Retina (tissue), 1 donor: ENCODE data around the gene ZNF630.
"Not testable (repeated sequence)": the region's sequence is repeated elsewhere in the genome, so short reads cannot be mapped to it uniquely, and the experiment has no call there.

ENCODE experiments used
- DNase-seq: peaks from one replicate; pipeline ENCODE4 v3.0.0-alpha.2; 2016

The ZNF630 gene

DNA sequence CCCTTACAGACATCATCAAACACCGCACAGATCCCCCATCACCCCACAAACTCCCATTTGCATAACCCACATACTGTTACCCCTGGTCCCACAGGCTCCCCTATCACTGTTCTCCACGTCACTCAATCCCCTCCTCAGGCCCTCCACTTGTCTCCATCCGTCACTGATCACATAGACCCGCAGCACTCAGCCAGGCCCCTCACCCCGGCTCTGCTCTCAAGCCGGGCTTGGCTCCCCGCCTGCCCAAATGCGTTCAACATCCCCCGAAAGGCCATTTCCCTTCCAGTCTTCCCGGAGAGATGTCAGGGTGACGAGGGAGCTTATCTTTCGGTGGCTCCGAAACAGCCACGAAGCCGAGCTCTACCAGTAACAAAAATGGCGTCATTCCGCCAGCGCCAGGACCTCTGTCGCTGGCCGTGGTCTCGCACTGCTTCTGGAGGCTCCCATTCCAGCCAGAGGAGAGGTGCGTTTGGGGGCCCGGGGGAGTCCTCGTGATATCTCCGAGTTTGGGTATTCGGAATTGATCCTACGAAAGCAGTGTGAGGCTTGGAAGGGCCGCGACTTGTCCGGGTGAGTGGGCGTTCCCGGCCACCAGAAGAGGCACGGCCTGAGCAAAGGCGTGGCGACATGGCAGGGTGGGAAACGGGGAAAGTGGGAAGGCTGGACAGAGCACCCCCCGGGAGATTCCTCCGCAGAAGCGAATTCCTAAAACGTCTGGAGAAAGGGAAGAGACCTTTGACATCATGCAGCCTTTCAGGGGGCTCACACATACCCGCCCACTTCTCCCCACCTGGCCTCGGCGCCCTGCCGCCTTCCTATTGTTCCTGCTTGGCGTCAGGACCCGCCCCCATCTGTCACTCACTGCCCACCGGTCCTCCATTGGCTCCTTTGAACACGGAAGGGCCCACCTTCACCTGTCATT lies at the start of gene ZNF630:
TSS of gene ZNF630 (minus strand) at position 577 of the 922 bp plus-strand sequence. CDS start 4,754 bp downstream, outside the sequence.
- peak; percentile 93 for DNase-seq

DNA sequence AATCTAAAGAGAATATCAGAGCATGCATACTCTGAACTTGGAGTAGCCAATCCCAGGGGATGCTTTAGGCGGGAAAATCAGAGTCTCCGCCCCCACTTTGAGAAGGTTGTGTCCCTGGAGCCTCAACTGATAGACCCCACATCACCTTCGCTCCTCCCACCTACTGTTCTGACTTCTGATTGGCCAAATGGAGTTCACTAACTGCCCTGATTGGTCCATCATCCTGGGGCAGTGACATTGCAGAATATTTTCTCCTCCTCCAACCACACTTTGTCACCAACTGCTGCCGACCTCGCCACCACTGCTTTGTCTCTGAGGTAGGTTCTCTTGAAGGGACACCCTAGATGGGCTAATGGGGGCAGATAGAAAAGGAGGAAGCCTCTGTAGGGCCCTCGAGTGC lies 36.3 kb upstream of the ZNF630 start:
- no peak for DNase-seq

DNA sequence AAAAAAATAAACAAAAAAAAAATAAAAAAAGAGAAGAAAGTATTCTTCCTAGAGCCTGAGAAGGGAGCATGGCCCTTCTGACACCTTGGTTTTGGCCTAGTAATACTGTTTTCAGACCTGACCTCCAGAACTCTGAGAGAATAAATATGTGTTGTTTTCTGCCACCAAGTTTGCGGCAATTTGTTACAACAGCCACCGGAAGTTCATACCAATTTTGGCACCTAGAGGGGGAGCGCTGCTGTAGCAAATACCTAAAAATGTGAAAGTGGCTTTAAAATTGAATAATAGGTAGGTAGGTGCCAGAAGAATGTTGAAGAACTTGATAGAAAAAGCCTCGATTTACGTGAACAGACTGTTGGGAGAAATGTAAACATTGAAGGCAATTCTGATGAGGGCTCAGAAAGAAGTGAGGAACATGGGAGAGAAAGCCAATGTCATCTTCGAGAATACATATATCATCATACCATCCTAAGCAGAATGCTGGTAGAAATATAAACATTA lies 31.5 kb upstream of the ZNF630 start:
- no peak for DNase-seq

DNA sequence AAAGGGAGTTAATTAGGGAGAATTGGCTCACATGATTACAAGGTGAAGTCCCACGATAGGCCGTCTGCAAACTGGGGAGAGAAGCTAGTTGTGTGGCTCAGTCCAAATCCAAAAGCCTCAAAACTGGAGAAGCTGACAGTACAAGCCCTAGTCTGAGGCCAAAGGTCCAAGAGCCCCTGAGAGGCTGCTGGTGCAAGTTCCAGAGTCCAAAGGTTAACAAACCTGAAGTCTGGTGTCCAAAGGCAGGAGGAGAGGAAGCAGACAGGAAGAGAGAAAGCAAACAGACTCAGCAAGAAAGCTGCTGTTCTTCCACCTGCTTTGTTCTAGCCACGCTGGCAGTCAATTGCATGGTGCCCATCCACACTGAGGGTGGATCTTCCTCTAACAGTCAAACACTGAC lies 30.0 kb upstream of the ZNF630 start:
- DNase-seq, result no peak

DNA sequence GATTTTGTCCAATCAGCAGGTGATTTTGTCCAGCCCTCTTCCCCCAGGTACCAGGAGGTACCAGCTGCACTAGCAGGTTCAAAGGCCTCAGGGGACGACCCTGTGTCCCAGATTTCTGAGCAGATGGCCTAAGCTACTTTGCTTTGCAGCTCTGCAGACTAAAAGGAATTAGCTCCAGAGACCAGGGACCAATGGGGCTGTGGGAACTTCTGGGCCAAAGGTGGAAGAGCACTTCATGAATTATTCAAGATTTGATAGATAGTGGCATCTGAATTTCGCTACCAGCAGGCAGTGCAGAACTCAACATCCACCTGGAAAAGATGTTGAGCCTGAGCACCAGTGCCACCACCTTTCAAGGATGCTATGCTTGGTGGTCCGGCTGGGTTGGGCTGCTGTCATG lies 21.1 kb upstream of the ZNF630 start:
- DNase-seq, result not testable (repeated sequence)

DNA sequence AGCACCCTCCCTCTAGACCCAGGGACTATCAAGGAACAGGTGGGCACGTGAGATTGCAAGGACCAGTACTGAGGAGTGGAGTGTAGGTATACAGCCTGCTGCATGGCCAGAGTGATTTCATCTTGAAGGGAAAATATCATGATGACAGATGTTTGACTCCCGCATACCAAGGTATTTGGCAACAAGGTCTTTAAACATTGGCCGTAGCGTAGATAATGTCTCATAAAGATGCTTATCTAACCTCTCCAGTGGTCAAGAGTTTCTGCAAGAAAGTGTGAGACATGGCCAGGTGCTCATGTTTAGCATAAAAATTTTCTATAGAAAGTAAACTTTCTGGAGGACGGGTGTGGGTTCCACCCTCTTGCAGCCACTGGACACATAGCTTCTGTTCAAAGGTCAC lies 18.7 kb upstream of the ZNF630 start:
- no peak for DNase-seq

DNA sequence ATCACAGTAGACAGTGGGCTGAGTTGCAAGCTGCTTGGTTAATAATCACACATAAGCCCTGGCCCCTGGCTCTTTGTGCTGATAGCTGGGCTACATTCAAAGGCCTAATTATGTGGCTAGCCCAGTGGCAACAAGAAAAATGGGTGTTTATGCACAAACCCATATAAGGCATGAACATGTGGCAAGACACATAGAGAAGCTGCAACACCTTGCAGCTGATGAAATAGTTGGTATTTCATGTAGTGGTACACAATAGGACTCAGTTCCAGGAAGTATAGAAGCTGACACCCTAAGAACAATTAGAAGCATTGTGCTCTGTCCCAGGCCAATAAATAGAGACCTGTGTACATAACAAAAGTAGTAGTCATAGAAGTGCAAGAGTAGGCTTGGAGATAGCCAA lies 14.6 kb upstream of the ZNF630 start:
- no peak for DNase-seq

DNA sequence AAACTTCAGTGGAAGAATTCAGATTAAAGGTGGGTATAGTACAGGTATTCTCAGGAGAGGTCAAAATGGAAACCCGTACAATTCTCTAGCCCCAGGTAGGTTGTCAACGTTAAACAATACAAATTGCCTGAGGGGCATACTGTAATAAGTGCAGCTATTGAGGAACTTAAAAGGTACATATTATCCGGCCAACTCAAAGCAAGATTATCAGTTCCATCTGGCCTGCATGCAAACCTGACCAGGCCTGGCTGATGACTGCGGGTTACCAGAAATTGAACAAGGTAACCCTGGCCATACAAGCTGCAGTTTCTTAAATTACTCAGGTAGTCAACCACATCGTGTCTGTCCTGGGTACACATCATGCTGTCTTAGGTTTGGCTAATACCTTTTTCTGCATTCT lies 12.3 kb upstream of the ZNF630 start:
- no peak for DNase-seq

DNA sequence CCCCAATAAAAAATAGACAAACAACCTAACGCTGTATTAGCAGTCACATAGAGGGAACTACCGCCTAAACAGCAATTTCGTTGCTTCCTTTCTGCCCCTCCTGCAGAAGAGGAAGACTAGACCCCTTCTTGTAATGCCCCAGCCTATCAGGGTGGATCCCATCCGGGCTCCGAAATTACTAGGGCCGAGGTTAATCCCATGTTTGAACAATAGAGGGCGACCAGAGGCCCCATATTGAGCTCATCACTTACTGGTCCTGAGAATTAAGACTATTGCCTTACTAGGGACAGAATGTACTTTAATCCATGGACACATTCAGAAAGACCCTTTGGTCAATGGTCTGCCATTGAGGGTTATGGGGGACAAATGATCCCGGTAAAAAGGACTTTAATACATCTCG lies 11.8 kb upstream of the ZNF630 start:
- DNase-seq, result peak; percentile 56

DNA sequence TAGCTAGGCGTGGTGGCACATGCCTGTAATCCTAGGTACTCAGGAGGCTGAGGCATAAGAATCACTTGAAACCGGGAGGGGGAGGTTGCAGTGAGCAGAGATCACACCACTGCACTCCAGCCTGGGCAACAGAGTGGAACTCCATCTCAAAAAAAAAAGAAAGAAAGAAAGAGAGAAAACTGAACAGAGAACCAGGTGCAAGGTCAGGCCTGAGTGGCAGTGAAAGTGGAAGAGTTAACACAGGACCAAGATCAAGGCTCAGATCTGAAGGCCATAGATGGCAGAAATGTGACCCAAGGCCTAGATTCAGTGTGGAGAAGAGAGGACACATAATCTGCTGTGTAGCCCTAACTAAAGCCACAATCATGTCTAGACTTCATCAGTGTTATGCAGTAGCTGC lies 4.9 kb upstream of the ZNF630 start:
- no peak for DNase-seq

DNA sequence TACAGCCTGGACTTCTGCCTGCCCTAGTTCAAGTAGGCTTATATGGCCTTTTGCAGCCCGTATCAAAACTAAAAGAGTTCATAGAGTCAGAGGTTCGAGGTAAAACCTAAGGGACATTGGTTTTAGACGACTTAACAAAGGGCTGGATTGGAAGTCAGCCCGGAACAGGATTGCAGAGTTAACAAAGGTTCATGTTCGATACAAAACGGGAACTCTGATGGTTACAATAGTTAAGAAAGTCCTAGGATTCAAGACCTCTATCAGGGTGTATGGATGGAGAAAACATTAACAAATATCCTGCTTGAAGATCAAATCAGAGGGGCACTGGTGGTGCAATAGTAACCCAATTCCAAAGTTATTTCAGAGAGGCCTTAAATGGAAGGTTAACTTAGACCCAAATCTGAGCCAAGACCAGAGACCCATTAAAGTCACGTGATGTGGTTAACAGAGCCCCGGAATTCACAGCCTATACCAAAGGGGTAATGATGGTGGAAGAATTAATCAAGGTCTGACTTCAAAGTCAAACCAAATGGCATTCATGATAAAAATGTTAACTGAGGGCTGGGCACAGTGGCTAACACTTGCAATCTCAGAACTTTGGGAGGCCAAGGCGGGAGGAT lies 656 bp upstream of the ZNF630 start:
- no peak for DNase-seq

DNA sequence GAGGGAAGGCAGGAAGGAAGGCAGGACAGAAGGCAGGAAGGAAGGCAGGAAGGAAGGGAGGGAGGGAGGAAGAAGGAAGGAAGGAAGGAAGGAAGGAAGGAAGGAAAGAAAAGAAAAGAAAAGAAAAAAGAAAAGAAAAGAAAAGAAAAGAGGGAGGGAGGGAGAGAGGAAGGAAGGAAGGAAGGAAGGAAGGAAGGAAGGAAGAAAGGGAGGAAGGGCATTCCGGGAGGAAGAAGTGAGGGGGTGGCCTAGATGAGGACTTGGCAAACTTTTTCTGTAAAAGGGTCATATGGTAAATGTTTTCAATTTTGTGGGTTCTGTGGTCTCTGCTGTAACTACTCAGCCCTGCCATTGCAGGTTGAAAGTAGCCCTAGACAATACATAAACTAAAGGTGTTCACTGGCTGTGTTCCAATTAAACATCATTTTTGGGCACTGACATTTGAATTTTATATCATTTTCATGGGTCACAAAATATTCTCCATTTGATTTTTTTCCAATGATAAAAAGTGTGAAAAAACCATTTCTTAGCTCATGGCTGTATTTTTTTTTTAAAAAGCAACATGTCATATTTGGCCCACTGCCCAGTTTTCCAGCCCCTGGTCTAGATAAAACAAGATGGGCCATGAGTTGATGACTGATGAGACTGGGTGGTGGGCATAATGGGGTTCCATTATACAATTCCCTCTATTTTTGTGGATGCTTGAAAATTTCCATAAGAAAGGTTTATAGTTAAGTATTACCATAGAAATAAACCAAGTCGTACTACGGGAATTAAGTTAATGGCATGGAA lies 3.1 kb downstream of the ZNF630 start:
- DNase-seq, result no peak

DNA sequence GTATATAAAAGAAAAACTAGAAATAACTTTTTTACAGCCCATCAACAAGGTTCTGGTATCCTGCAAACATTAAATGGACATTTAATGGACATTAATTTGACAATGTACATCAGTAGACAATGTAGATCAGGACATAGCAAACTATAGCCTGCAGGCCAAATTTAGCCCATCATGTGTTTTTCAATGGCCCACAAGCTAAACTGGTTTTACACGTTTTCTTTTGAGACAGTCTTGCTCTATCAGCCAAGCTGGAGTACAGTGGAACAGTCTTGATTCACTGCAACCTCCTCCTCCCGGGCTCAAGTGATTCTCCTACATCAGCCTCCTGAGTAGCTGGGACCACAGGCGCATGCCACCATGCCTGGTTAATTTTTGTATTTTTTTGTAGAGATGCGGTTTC lies 7.2 kb downstream of the ZNF630 start:
- no peak for DNase-seq

DNA sequence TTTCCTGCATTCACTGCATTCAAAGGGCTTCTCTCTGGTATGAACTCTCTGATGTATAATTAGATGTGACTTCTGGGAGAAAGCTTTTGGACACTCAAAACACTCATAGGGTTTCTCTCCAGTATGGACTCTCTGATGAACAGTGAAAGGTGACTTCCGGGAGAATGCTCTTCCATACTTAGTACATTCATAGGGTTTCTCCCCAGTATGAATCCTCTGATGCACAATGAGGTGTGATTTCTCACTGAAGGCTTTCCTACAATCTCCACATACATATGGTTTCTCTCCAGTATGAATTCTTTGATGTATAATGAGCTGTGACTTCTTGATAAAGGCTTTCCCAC lies 12.2 kb downstream of the ZNF630 start:
- DNase-seq, result no peak

DNA sequence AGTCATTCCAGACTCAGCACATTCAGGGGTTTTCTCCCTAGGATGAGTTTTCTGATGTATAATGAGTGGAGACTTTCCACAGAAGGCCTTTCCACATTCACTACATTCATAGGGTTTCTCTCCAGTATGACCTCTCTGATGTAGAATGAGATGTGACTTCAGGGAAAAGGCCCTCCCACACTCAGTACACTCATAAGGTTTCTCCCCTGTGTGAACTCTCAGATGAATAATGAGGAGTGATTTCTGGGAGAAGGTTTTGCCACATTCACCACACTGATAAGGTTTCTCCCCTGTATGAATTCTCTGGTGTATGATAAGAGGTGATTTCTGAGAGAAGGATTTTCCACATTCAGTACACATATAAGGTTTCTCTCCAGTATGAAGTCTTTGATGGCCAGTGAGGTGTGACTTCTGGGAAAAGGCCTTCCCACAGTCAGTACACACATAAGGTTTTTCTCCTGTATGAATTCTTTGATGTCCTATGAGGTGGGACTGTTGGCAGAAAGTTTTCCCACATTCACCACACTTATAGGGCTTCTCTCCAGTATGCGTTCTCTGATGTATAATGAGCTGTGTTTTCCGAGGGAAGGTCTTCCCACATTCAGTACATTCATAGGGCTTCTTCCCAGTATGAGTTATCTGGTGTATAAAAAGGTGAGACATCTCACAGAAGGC lies 12.7 kb downstream of the ZNF630 start:
- no peak for DNase-seq

DNA sequence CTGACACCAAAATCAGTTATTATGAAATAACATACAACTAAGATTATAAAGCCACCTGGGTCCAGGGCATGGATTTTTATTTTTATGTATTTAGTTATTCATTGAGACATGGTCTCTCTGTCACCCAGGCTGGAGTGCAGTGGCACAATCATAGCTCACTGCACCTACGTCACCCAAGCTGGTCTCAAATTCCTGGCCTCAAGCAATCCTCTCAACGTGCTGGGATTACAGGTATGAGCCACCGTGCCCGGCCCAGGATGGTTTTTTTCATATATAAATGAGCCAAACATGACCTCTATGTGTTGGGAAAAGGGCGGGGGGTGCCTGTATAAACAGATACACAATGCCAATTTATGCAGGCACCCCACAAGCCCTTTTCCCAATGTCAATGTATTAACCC lies 24.6 kb downstream of the ZNF630 start:
- no peak for DNase-seq

DNA sequence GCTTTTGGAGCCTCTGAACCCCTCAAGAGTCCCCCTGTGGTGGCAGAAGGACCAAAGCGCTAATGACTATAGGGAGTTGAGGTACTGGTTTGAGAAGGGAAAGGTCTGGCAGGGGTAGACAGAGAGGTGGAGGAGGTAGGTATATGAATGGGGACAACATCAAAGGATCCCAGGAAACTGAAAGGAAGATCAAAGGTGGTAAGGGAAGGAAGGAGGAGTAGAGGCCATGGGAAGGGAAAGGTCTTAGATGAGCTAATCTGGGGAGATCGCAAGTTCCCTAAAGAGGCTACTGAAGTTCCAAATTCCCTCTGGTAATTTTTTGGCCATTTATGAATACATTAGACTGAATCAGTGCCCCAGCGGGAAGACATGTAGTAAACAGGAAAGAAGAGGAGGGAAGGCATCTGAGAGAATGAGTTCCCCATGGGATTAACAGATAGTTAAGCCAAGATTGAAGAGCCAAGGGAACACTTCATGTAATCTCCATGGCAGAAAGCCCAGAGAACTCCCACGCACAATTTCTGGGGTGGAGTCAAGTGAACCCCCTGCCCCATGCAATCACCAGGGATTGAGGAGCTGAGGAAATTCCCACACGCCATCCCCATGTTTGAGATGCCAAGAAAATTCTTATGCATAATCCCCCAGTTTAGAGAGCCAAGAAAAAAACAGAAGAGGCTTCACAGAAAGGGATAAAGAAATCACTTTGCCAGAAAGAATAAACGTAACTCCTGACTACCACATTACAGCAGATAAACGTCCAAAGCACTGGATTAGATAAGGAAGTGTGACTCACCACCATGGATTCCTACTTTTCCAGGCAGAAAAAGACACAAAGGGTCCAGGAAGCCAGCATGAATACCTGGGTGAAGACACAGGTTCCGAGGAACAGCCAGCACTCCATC lies 25.8 kb downstream of the ZNF630 start:
- no peak for DNase-seq

DNA sequence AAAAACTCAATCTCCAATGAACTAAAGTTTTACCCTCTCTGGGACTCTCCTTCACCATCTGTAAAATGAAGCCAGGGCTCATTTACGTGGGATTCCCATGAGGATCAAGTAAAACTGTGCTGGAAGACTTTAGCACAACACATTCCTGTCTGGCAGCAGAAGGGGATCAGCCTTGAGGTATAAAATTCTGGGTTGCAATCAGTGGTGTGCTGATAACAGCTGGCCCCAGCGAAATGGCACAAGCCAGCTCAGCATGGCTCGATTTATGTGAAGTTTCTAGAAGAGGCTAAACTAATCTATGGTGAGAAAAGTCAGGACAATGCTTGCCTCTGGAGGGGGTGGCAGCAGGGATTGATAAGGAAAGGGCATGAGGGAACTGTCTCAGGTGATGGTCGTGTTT lies 28.4 kb downstream of the ZNF630 start:
- DNase-seq, result no peak

DNA sequence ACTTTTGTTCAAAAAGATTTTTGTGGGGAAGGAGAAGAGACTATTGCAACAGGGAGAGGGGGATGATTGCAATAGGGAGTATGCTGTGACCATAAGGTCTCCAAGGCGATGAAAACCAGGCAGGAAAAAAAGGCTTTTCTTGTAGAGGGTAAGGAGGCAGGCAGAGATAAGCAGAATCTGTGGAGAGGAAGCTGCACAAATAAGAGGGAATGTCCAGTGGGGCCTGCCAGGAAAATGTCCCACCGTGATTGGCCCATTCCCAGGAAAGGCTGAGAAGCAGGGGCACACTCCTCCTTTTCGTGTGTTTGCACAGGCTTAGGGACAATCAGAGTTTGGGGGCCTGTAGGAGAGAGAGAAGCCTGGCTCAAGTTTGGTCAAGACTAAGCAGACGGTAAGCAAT lies 35.5 kb downstream of the ZNF630 start:
- no peak for DNase-seq

DNA sequence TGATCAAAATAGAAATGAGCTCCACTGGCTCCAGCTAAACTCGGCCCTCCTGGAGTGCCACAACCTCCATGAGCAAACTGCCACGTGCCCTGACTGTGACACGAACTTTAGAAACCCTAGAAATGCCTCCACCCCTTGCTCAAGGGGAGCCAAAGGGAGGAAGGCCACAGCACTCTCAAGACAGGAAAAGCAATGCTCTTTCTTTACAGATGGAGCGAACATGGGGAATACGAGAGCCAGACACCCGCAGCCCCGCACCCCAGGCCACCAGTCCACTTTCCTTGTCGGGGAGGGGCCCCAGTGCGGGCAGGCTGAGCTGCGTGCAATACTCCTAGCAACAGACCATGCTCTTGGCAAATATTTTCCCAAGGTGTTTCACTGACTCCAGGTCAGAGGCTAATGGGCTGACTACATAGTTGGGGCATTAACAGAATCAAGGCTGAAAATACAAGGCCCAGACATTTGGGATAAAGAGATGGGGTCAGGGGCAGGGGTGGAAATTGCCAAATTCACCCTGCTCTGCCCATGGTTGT lies 40.7 kb downstream of the ZNF630 start:
- DNase-seq, result not testable (repeated sequence)

DNA sequence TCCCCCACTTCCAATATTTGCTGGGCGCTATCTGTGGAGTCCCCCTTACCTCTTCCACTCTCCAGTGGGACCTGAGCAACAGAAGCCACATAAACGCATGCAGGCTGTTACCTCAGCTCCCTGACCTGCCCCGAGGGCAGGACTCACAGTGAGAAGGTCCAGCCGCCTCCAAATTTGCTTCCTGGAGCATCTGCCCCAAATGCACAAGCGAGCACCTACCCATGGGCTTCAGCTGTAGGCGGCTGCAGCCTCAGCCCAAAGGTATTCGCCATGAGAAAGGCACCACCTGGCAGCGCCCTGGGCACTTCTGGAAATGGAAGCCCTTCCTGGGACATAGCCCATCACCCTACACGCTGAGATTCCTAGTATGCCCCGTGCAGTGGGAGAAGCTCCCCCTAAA lies 41.2 kb downstream of the ZNF630 start:
- no peak for DNase-seq

DNA sequence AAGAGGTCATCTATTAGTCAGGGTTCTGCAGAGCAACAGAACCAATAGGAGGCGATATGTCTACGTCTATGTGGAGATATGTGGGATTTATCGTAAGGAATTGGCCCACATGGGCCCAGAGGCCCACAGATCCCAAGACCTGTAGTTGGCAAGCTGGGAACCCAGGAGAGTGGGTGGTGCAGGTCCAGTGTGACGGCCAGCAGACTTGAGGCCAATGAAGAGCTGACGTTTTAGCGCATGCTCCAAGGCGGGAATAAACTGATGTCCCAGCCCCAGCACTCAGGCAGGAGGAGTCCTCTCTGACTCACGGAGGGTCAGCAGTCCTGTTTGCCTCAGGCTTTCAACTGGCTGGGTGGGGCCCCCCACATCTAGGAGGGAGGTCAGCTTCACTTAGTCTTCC lies 43.3 kb downstream of the ZNF630 start:
- DNase-seq, result no peak
